IPS-NIHi11 (cell line): ENCODE data around the gene SLC24A4.

ENCODE experiments used
- DNase-seq: peaks from one replicate; pipeline ENCODE4 v3.0.0; 2012; ENCODE audit warnings: mixed read lengths, low spot score

The SLC24A4 gene

GRCh38 chr14:92437729-92438285, 114.8 kb downstream of the SLC24A4 start:
- no peak for DNase-seq

- no peak for DNase-seq
These were observed 116.8 kb downstream of the SLC24A4 start for GRCh38 chr14:92439537-92440344.

GRCh38 chr14:92440345-92441003, 117.5 kb downstream of the SLC24A4 start:
- DNase-seq = no peak

GRCh38 chr14:92441751-92442504, 119.0 kb downstream of the SLC24A4 start:
- DNase-seq = no peak

- no peak for DNase-seq
These were observed 120.2 kb downstream of the SLC24A4 start for GRCh38 chr14:92443167-92443566.

- no peak for DNase-seq
These were observed 120.8 kb downstream of the SLC24A4 start for GRCh38 chr14:92443741-92444140.

GRCh38 chr14:92446771-92447170, 123.8 kb downstream of the SLC24A4 start:
- no peak for DNase-seq

GRCh38 chr14:92447416-92448197, 124.6 kb downstream of the SLC24A4 start:
- DNase-seq = no peak

GRCh38 chr14:92448786-92449185, 125.8 kb downstream of the SLC24A4 start:
- no peak for DNase-seq

GRCh38 chr14:92449404-92450181, 126.6 kb downstream of the SLC24A4 start:
- no peak for DNase-seq

GRCh38 chr14:92450351-92451070, 127.5 kb downstream of the SLC24A4 start:
- no peak for DNase-seq

GRCh38 chr14:92451245-92451644, 128.3 kb downstream of the SLC24A4 start:
- no peak for DNase-seq

GRCh38 chr14:92451755-92452154, 128.8 kb downstream of the SLC24A4 start:
- DNase-seq = no peak

GRCh38 chr14:92452471-92452870, 129.5 kb downstream of the SLC24A4 start:
- no peak for DNase-seq

GRCh38 chr14:92453691-92454090, 130.7 kb downstream of the SLC24A4 start:
- no peak for DNase-seq

GRCh38 chr14:92455231-92455630, 132.3 kb downstream of the SLC24A4 start:
- no peak for DNase-seq

- peak; percentile 79 for DNase-seq
These were observed 133.4 kb downstream of the SLC24A4 start for GRCh38 chr14:92456215-92457015.

- no peak for DNase-seq
These were observed 134.1 kb downstream of the SLC24A4 start for GRCh38 chr14:92457016-92457565.
